ENCODE measurements around the gene TPCN2. TPM values are rescaled to one million over a fixed set of nuclear protein-coding genes. Genes with fewer than 3 reads are reported as not detected.

The TPCN2 gene
- total and polyA plus RNA-seq, 2 donors from 2014 or later, result 12.9 to 22.4 TPM

DNA sequence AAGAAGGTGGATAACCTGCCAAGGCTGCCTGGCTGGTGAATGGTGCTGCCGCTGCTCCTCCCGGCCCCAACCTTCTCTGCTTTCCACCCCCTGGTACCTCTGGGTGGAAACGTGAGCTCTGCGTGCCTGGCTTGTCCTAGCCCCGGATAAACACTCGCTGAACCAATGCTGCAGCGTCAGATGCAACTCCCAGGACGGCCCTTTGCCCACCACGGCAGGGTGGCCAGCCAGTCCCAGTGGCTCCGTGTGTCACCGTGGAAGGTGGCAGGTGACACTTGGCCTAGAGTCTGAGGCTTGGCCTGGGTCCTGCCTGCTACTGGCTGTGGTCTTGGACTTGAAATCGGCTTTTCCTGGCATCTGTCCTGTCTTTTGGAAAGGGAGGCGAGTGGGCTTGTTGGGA lies 47.7 kb downstream of the TPCN2 start:
- no peaks in the 10 kb centered on the region for H3K27me3 ChIP-seq (ENCODE audit: control insufficient read depth, insufficient read depth, low read length)
- H3K4me1 ChIP-seq (ENCODE audit: control insufficient read depth in 2 of 3, insufficient read depth in 2 of 3, low read depth in 1 of 3, low read length in 3 of 3), result peaks cover 0 to under 1% (median under 1%) of the 10 kb centered on the region in 3 donors
- H3K9ac ChIP-seq (ENCODE audit: low read length in 3 of 3), result no peak overlapping the region
- H3K4me3 ChIP-seq (ENCODE audit: low read length in 3 of 3), result no peak overlapping the region
- FAIRE-seq, result no peak
- H3K27ac ChIP-seq (ENCODE audit: low read depth in 2 of 2, low read length in 2 of 2), result no peak overlapping the region
- peak in 1 of 5 donors; percentile 68 for DNase-seq
- H3K36me3 ChIP-seq (ENCODE audit: control insufficient read depth in 2 of 3, insufficient read depth in 3 of 3, low read length in 3 of 3), result peaks cover 2 to 5% (median 2%) of the 10 kb centered on the region in 3 donors
- TF ChIP-seq CTCF (IDR thresholded peaks at IDR 0.05; ENCODE audit: borderline replicate concordance, extremely low read depth, insufficient read depth), result no peak
- intact Hi-C loops (cut with DNase I), result no loop called here
- H3K9me3 ChIP-seq (ENCODE audit: control insufficient read depth in 2 of 3, insufficient read depth in 1 of 3, low read length in 3 of 3), result no peaks in the 10 kb centered on the region

GRCh38 chr11:69097263-69097662 lies 48.5 kb downstream of the TPCN2 start:
- DNase-seq (peak in 1 of 5 donors; percentile 63), FAIRE-seq (no peak)
- Histone ChIP-seq H3K9me3 (ENCODE audit: control insufficient read depth in 2 of 3, insufficient read depth in 1 of 3, low read length in 3 of 3) (no peaks in the 10 kb centered on the region), H3K9ac (ENCODE audit: low read length in 3 of 3) (no peak overlapping the region), H3K36me3 (ENCODE audit: control insufficient read depth in 2 of 3, insufficient read depth in 3 of 3, low read length in 3 of 3) (peaks cover 0 to 5% (median 2%) of the 10 kb centered on the region in 3 donors), H3K4me3 (ENCODE audit: low read length in 3 of 3) (no peak overlapping the region), H3K4me1 (ENCODE audit: control insufficient read depth in 2 of 3, insufficient read depth in 2 of 3, low read depth in 1 of 3, low read length in 3 of 3) (peaks cover 0 to 7% (median 6%) of the 10 kb centered on the region in 3 donors), H3K27me3 (ENCODE audit: control insufficient read depth, insufficient read depth, low read length) (no peaks in the 10 kb centered on the region), H3K27ac (ENCODE audit: low read depth in 2 of 2, low read length in 2 of 2) (no peak overlapping the region)
- no peak for TF ChIP-seq CTCF (IDR thresholded peaks at IDR 0.05; ENCODE audit: borderline replicate concordance, extremely low read depth, insufficient read depth)
- intact Hi-C loops (cut with DNase I), result no loop called here

- FAIRE-seq (no peak), DNase-seq (no peak)
- no peak overlapping the region for H3K9ac ChIP-seq (ENCODE audit: low read length in 3 of 3)
- no peaks in the 10 kb centered on the region for H3K27me3 ChIP-seq (ENCODE audit: control insufficient read depth, insufficient read depth, low read length)
- no peak overlapping the region for H3K4me3 ChIP-seq (ENCODE audit: low read length in 3 of 3)
- H3K36me3 ChIP-seq (ENCODE audit: control insufficient read depth in 2 of 3, insufficient read depth in 3 of 3, low read length in 3 of 3), result no peaks in the 10 kb centered on the region
- intact Hi-C loops (cut with DNase I), result no loop called here
- H3K9me3 ChIP-seq (ENCODE audit: control insufficient read depth in 2 of 3, insufficient read depth in 1 of 3, low read length in 3 of 3), result no peaks in the 10 kb centered on the region
- TF ChIP-seq CTCF (IDR thresholded peaks at IDR 0.05; ENCODE audit: borderline replicate concordance, extremely low read depth, insufficient read depth), result no peak
- H3K27ac ChIP-seq (ENCODE audit: low read depth in 2 of 2, low read length in 2 of 2), result no peak overlapping the region
- H3K4me1 ChIP-seq (ENCODE audit: control insufficient read depth in 2 of 3, insufficient read depth in 2 of 3, low read depth in 1 of 3, low read length in 3 of 3), result peaks cover 0 to 9% (median 6%) of the 10 kb centered on the region in 3 donors
Measured at GRCh38 chr11:69099180-69099579, 50.4 kb downstream of the TPCN2 start.
